ENCODE results near the gene EMCN.
"Not testable (repeated sequence)": the region's sequence is repeated elsewhere in the genome, so short reads cannot be mapped to it uniquely, and the experiment has no call there.

EMCN gene

GRCh38 chr4:100391086-100391485 is 126.7 kb downstream of the EMCN start:
- in situ Hi-C loops (cut with MboI; ENCODE audit: low sequenced_read_pairs): no loop called here

DNA sequence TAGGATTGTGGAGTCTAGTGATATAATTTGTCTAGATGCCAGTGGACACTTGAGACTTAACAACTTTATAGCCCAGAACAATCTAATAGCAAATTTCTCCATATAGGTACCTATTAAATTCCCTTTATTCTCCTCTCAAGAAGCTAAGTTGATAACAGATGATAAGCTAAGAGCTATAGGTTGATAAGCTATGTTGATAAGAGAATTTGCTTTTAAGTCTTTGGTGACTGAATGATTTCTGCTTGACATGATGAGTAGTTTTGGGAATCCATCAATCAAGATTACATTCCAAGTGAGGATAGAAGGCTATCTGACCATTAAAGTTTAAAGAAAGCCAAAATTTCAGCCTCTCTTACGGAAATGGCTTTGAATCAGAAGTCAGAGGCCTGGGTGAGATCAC is 131.6 kb downstream of the EMCN start:
- in situ Hi-C loops (cut with MboI; ENCODE audit: low sequenced_read_pairs): no loop called here

DNA sequence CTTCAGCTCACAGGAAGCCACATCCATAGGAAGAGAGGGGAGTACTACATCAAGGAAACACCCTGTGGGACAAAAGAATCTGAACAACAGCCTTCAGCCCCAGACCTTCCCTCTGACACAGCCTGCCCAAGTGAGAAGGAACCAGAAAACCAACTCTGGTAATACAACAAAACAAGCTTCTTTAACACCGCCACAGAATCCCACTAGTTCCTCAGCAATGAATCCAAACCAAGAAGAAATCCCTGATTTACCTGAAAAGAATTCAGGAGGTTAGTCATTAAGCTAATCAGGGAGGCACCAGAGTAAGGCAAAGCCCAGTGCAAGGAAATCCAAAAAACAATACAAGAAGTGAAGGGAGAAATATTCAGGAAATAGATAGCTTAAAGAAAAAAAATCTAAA is 137.4 kb downstream of the EMCN start:
- in situ Hi-C loops (cut with MboI; ENCODE audit: low sequenced_read_pairs): not testable (repeated sequence)

GRCh38 chr4:100379583-100380105 is 138.2 kb downstream of the EMCN start:
- in situ Hi-C loops (cut with MboI; ENCODE audit: low sequenced_read_pairs): no loop called here

- in situ Hi-C loops (cut with MboI; ENCODE audit: low sequenced_read_pairs): no loop called here
These were observed 145.4 kb downstream of the EMCN start for GRCh38 chr4:100372432-100372831.

DNA sequence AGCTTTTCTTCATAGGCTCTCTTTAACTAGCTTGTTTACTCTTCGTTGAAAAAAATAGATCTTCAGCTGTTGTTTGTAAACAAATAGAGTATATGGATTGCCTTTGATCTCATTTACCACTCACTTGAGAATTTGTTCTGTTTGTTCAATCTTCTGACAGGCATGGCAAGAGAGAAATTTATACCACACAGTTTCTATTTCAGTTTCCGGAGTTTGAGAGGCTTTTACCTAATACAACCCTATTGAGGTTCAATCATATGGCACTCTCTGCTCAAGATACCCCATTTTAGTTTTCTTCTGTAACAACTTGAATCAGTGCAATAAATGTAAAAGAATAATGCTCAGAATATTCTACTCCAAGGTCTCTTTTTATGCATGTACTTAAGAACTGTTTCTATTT is 148.0 kb downstream of the EMCN start:
- in situ Hi-C loops (cut with MboI; ENCODE audit: low sequenced_read_pairs): no loop called here

GRCh38 chr4:100367451-100367850 is 150.4 kb downstream of the EMCN start:
- in situ Hi-C loops (cut with MboI; ENCODE audit: low sequenced_read_pairs): no loop called here

GRCh38 chr4:100366213-100366612 is 151.6 kb downstream of the EMCN start:
- in situ Hi-C loops (cut with MboI; ENCODE audit: low sequenced_read_pairs): no loop called here

DNA sequence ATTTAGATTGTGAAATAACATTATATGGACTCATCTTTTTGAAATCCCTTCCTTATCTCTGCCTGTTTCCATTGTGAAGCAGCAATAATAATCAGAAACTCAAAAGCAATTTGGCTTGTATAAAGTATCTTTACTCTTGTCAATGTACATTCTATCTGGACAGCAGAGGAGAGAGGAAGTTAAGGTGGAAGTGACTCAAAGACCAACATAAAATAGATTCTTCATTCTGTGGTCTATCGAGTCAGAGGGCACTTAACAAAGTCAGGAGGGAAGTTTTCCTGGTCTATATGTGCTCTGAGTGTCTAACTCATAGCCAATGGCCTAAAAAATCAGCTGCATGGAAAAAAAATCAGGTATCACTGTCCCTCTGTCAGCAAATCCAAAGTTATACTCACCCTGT is 155.5 kb downstream of the EMCN start:
- in situ Hi-C loops (cut with MboI; ENCODE audit: low sequenced_read_pairs): no loop called here

- in situ Hi-C loops (cut with MboI; ENCODE audit: low sequenced_read_pairs): no loop called here
These were observed 156.5 kb downstream of the EMCN start for GRCh38 chr4:100361336-100361735.

DNA sequence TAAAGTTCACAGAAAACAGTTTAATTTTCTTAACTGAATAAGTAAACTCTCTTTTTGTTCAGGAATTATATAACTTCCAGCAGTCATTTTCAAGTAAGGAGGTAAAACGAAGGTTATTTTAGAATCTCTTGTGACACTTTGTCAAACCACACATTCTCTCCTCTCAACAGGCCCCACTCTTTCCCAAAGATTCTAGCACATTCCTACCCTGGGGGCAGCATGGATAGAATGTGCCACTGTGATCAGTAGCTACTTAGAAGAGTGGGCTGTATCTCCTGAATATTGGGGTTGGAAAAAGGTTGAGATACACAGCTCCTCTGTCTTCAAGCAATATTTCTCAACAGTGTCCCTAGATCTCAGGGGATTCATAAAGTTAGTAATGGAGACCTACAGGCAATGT is 157.6 kb downstream of the EMCN start:
- in situ Hi-C loops (cut with MboI; ENCODE audit: low sequenced_read_pairs): no loop called here

DNA sequence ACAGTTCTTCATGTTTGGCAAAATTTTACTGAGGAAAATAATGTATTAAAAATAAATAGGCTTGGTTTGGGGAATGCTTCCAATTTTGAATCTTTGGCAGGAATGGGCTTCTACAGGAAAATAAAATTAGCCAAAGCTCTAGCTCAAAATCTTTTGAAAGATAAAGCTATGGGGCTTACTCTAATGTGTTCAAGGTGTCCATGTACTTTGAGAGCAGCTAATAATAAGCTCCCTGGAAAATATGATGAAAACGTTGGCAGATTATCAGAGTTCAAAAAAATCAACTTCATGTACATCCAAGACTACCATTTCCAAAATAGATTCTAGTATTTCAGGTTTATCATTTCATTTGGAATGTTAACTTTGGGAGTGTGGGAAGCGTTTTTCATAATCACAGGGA is 158.4 kb downstream of the EMCN start:
- in situ Hi-C loops (cut with MboI; ENCODE audit: low sequenced_read_pairs): no loop called here

GRCh38 chr4:100357542-100357941 is 160.3 kb downstream of the EMCN start:
- in situ Hi-C loops (cut with MboI; ENCODE audit: low sequenced_read_pairs): no loop called here

DNA sequence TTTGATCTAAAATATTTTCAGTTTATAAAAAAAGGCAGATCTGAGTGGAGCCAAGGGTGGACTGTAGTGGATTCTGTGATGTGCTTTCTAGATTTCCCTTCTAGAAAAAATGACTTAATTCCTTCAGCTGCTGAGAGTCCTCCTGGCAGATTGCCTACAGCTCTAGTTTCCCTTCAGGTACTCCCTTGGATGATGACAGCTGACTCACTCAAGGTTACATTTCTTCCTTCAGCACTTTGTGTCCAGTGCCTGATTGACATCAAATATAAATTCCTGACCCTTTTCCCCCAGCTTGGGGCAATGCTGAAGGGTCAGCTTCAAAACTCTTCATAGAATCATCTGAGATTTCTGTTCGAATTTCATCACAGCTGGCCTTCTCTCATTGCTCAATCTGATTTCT is 161.7 kb downstream of the EMCN start:
- in situ Hi-C loops (cut with MboI; ENCODE audit: low sequenced_read_pairs): no loop called here

DNA sequence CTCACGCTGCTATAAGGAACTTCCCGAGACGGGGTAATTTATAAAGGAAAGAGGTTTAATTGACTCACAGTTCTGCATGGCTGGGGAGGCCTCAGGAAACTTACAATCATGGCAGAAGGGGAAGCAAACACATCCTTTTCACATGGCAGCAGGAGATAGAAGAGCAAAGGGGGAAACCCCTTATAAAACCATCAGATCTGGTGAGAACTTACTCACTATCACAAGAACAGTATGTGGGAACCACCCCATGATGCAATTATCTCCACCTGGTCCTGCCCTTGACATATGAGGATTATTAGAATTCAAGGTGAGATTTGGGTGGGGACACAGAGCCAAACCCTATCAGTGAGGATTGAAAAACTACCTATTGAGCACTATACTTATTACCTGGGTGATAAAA is 165.5 kb downstream of the EMCN start:
- in situ Hi-C loops (cut with MboI; ENCODE audit: low sequenced_read_pairs): not testable (repeated sequence)

DNA sequence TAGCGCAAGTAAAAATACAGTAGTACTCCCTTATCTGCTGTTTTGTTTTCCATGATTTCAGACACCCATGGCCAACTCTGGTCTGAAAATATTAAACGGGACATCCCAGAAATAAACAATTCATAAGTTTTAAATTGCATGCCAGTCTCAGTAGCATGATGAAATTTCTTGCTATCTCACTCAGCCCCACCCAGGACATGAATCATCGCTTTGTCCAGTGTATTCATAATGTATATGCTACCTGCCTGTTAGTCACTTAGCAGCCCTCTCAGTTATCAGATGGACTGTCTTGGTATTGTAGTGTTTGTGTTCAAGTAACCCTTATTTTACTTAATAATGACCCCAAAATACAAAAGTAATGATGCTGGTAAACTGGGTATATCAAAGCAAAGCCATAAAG is 169.3 kb downstream of the EMCN start:
- in situ Hi-C loops (cut with MboI; ENCODE audit: low sequenced_read_pairs): no loop called here

GRCh38 chr4:100347241-100347640 is 170.6 kb downstream of the EMCN start:
- in situ Hi-C loops (cut with MboI; ENCODE audit: low sequenced_read_pairs): no loop called here

DNA sequence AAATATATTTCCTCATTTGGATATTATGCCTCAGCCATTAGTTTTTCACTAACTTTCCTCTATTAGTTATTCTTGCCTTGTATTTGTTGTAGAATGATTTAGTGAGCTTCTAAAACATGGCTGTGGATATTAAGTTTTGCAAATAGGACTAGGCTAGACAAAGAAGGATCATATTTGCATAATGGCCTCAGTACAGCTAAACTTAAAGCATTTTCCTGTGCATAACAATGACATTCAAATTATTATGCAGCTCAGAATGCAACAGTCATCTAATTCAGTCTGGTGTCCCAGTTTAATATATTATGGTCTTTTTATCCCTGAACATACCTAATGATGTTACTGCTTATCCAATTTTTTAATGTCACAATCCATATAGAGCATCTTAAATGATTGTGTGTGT is 172.2 kb downstream of the EMCN start:
- in situ Hi-C loops (cut with MboI; ENCODE audit: low sequenced_read_pairs): no loop called here
